PC-3 (cell line): Measurements from ENCODE around the gene HTR3A. TPM values are rescaled to one million over a fixed set of nuclear protein-coding genes. Genes with fewer than 3 reads are reported as not detected.

Experiments
- total RNA-seq: library from RNA; depleted of rRNA; stranded (reverse); fragments of >200 nt; gene quantifications from 2 replicates; pipeline ENCODE4 v1.2.3, GENCODE V29; 2014; rRNA removed

The HTR3A gene
- total RNA-seq, 1 experiment from 2014 or later, result not detected

Other genes starting within 250 kb of the HTR3A start
- gene ZW10, start 201.4 kb upstream of the HTR3A start, total RNA-seq, result 36.5 and 38.4 TPM in 2 replicates
- not detected in 2 replicates for gene CLDN25, start 195.3 kb upstream of the HTR3A start, total RNA-seq
- 27.7 and 55.8 TPM in 2 replicates for gene USP28, start 99.5 kb upstream of the HTR3A start, total RNA-seq
- not detected in 2 replicates for gene HTR3B, start 70.3 kb upstream of the HTR3A start, total RNA-seq
- not detected in 2 replicates for gene ZBTB16, start 84.6 kb downstream of the HTR3A start, total RNA-seq